Measurements from ENCODE around the gene DNAJA3. TPM values are rescaled to one million over a fixed set of nuclear protein-coding genes. Genes with fewer than 3 reads are reported as not detected.

Gene DNAJA3
- total RNA-seq, 1 experiment from 2014 or later = 56.2 TPM

- H3K56ac ChIP-seq (ENCODE audit: insufficient read length, low read depth, low read length) = no peak overlapping the region
- H3K23me2 ChIP-seq (ENCODE audit: insufficient read length, low read depth, low read length, poor library complexity, severe bottlenecking) = no peaks in the 10 kb centered on the region
- no peak overlapping the region for H3K4me3 Mint-ChIP-seq
- TF ChIP-seq, protein P1, sequence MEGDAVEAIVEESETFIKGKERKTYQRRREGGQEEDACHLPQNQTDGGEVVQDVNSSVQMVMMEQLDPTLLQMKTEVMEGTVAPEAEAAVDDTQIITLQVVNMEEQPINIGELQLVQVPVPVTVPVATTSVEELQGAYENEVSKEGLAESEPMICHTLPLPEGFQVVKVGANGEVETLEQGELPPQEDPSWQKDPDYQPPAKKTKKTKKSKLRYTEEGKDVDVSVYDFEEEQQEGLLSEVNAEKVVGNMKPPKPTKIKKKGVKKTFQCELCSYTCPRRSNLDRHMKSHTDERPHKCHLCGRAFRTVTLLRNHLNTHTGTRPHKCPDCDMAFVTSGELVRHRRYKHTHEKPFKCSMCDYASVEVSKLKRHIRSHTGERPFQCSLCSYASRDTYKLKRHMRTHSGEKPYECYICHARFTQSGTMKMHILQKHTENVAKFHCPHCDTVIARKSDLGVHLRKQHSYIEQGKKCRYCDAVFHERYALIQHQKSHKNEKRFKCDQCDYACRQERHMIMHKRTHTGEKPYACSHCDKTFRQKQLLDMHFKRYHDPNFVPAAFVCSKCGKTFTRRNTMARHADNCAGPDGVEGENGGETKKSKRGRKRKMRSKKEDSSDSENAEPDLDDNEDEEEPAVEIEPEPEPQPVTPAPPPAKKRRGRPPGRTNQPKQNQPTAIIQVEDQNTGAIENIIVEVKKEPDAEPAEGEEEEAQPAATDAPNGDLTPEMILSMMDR (conservative IDR thresholded peaks at IDR 0.05) = no peak
- H3K27me3 Mint-ChIP-seq (ENCODE audit: low read depth) = no peaks in the 10 kb centered on the region
- H3K4ac ChIP-seq (ENCODE audit: low read depth, low read length) = no peak overlapping the region
- no peak for DNase-seq
- H2AK5ac ChIP-seq (ENCODE audit: insufficient read length, low read length) = no peak overlapping the region
- H3K9me3 ChIP-seq (ENCODE audit: control insufficient read depth, low read depth, low read length) = no peaks in the 10 kb centered on the region
- H3K27me3 ChIP-seq (ENCODE audit: insufficient read depth, low read length) = no peaks in the 10 kb centered on the region
- no peak overlapping the region for H2BK120ac ChIP-seq (ENCODE audit: low read depth, low read length, poor library complexity, severe bottlenecking)
- H3K36me3 Mint-ChIP-seq (ENCODE audit: insufficient read depth in 1 of 3, low read depth in 3 of 3) = peaks cover 0 to 6% (median 2%) of the 10 kb centered on the region in 3 experiments; a peak in 4 of 7 replicates
- H3K18ac ChIP-seq (ENCODE audit: insufficient read length, low read depth, low read length) = no peak overlapping the region
- no peak overlapping the region for H3K23ac ChIP-seq (ENCODE audit: insufficient read length, low read depth, low read length)
- no peaks in the 10 kb centered on the region for H3K9me3 Mint-ChIP-seq
- no peak overlapping the region for H3K4me2 ChIP-seq (ENCODE audit: insufficient read depth, insufficient read length, low read length)
- no CpG with 5 or more reads among the region's 8 CpGs for WGBS (ENCODE audit: extremely low coverage, insufficient read length, low lambda C conversion rate)
- H3K79me1 ChIP-seq (ENCODE audit: insufficient read depth, low read depth, low read length, poor library complexity, severe bottlenecking) = no peaks in the 10 kb centered on the region
- no peak overlapping the region for H2BK12ac ChIP-seq (ENCODE audit: insufficient read length, low read depth, low read length)
- no peak overlapping the region for H2BK15ac ChIP-seq (ENCODE audit: low read depth, low read length)
- H4K91ac ChIP-seq (ENCODE audit: insufficient read length, low read depth, low read length) = no peak overlapping the region
- no peak overlapping the region for H3K9ac ChIP-seq (ENCODE audit: extremely low read depth, insufficient read length, low read length)
- no peak overlapping the region for H2AFZ ChIP-seq (ENCODE audit: low read length)
- H4K5ac ChIP-seq (ENCODE audit: insufficient read length, low read depth, low read length) = no peak overlapping the region
- H3K4me1 Mint-ChIP-seq = peaks cover 24 to 28% of the 10 kb centered on the region in 2 experiments
- no peak overlapping the region for H2BK20ac ChIP-seq (ENCODE audit: low read depth, low read length, poor library complexity, severe bottlenecking)
- H3K79me2 ChIP-seq (ENCODE audit: insufficient read depth, low read length) = no peaks in the 10 kb centered on the region
- H3K4me1 ChIP-seq (ENCODE audit: insufficient read depth, low read length) = no peaks in the 10 kb centered on the region; the same call in 1 of the 2 replicates
- no peak overlapping the region for H3K27ac Mint-ChIP-seq
- H2BK5ac ChIP-seq (ENCODE audit: insufficient read length, low read length) = no peak overlapping the region
- H3T11ph ChIP-seq (ENCODE audit: low read length) = no peak overlapping the region
- H3K27ac ChIP-seq (ENCODE audit: insufficient read length, low read depth, low read length) = no peak overlapping the region
- H4K20me1 ChIP-seq (ENCODE audit: control insufficient read depth, insufficient read depth, insufficient read length) = no peaks in the 10 kb centered on the region
- H3K14ac ChIP-seq (ENCODE audit: insufficient read depth, low read length) = no peak overlapping the region; the same call in 1 of the 2 replicates
- H4K8ac ChIP-seq (replicated peaks; ENCODE audit: insufficient read length, low read depth, low read length) = no peak overlapping the region
Observed at GRCh38 chr16:4386451-4386805, 39.2 kb upstream of the DNAJA3 start.

All from H9 (cell line).